T-helper 2 cell (primary cell): ENCODE data around the gene TPM3.
"Not testable (repeated sequence)": the region's sequence is repeated elsewhere in the genome, so short reads cannot be mapped to it uniquely, and the experiment has no call there.

Experiments
- DNase-seq, 5 experiments: peaks; one replicate each; pipeline versions ENCODE4 v3.0.0 to v3.0.0-alpha.2; 2012 to 2022

Gene TPM3

DNA sequence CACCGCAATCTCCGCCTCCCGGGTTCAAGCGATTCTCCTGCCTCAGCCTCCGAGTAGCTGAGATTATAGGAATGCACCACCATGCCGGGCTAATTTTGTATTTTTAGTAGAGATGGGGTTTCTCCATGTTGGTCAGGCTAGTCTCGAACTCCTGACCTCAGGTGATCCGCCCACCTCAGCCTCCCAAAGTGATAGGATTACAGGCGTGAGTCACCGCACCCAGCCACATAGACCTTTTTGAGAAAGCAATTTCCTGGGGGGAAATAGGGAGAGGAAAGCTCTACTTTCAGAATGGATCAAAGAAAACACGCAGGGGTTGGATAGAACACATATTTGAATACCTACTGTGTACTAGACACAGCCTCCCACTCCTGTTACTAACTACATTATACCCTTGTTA, 13.9 kb upstream of the TPM3 start:
- not testable (repeated sequence) for DNase-seq

DNA sequence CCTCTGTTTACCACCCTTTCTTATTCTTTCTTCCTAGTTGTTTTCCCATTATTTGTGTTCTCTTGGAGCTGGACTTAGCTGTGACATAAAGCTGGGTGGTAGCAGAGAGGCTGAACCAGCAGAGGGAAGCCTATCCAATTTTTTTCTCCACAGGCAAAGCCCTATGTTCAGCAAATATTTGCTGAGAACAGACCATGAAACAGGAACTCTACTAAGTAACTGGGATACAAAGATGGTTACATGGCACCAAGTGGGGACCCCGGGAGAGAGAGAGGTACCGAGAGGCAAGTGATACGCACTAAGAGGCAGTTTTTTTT, 7.6 kb upstream of the TPM3 start:
- DNase-seq = no peak

DNA sequence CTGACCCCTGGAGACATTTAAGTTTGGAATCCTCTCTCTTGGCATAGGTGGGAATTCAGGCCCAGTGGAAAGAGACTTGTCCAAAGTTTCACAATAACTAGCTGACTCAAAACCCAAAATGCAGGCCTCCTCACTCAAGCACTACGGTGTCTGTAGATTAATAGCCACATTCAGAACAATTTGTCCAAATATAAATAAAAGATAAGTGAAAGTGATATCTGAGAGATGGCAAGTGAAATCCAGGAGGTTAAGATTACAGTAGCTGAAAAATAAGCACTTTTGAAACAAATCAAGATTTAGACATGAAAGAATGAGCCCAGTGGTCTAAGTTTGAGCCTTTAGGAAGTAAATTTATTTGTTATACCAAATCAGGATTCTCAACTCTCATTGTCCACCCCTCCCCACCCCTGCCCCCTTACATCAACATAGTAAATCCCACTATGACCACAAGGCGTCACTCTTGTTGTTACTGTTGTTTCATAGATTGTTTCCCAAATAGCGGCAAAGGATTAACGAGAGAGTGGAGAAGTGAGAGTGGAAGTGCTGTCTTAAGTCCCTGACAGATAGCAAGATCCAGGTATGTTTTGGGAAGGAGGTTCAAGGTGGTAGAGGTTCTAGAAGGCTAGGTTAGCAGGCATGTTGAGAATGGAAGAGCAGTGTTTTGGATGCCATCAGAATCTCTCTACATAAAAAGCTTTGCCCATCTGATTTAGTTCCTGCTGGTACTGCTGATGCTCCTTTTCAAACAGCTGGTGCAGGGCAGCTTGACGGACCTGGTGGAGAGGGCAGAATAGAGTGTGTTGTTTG, 7.1 kb upstream of the TPM3 start:
- peak in 2 of 5 experiments; percentile 30 to 68 for DNase-seq

DNA sequence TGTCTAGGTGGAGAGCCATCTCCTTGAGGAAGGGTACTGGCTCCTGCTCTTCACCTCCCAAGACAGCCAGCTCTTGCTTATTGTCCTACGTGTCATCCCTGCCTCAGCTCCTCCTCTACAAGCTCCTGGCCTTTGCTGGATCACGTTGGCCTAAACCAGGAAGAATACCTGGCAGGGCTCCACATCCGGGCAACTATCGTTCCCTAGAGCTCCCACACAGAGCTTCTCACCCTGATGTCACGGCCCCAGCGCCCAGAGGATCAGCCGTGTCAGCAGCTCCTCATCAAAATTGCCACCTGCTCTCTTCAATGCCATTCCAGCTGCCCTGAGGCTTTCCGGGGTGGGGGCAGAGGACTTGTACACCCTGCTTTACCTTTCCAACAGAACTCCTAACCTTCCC, 1.9 kb upstream of the TPM3 start:
- no peak for DNase-seq

DNA sequence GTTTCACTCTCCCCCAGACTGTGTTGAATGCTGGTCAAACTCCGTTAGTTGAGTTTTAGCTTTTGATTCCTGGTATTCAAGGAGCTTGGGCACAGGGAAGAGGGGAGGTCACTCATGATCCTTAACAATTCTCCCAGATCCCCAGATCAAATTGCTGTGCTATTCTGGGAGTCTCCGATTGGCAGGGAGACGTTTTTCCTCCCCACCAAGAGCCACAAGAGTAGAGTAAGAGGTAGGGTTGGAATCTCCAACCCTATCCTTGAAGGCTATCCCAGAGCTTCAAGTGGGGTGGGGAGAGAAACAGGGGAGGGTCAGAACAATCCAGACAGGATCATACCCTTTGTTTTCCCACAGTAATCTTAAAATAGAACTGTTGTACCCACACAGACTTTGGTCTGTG, 576 bp upstream of the TPM3 start:
- no peak for DNase-seq

DNA sequence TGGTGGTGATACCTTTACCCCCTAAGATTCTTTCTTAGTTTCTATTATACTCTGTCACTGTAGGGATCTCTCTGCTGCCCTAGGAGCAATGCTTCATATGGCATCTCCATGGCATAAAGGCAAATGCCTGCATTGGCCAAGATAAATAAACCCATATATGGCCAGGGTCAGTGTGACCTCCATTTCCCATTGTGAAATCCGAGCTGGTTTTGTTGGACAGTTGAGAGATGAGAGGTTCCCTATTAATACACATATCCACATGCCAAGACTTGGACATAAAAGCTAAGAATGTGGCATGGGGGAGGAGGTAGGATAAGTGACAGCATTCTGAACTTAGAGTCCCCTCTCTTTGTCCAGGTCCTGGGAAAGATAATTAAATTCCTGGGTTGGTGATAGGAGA, 1.4 kb downstream of the TPM3 start:
- DNase-seq = no peak

DNA sequence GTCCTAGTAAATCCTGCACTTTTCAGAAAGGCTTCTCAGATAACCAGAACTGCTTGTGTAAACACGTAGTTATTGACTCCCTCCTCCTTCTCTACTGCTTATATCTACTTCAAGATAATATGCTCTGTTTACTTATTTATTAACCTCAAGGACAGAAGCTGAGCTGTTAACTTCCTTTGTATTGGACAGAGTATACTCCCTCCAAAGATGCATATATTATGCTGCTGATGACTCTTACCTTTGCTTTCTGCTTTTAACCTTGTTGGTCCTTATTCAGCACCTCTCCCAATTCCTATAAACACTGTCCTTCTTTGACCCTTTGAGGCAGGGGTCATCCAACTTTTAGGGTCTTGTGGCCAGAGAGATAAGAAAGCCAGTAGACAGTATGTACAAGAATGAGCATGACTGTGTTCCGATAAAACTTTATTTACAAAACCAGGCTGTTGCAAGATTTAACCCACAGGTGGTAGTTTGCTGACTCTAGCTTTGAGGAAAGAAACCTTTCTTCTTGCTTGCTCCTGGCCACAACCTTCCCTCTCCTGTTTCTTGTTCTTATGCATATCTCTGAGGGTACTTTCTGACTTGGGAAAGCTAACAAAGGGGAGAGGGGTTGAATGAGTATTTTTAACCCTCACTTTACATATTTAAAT, 4.9 kb downstream of the TPM3 start:
- no peak for DNase-seq

DNA sequence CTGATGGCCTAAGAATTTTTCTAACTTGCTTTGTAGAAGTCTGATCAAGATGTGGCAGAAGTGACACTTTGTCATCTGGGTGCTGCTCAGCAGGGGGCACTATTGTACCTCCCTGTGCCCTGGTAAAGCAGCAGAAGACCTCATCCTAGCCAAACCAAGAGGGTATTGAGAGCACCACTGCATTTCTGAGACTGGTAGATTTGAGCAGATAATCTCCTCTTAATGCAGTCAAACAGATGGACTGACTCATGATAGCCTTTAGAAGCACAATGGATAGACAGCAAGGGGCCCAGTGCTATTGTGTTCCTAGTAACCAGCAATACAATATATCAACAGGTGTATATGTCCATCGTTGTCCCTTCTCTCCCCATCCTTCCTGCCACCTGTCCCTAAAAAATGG, 5.7 kb downstream of the TPM3 start:
- DNase-seq = peak in 4 of 5 experiments; percentile 27 to 81 (median 54)

DNA sequence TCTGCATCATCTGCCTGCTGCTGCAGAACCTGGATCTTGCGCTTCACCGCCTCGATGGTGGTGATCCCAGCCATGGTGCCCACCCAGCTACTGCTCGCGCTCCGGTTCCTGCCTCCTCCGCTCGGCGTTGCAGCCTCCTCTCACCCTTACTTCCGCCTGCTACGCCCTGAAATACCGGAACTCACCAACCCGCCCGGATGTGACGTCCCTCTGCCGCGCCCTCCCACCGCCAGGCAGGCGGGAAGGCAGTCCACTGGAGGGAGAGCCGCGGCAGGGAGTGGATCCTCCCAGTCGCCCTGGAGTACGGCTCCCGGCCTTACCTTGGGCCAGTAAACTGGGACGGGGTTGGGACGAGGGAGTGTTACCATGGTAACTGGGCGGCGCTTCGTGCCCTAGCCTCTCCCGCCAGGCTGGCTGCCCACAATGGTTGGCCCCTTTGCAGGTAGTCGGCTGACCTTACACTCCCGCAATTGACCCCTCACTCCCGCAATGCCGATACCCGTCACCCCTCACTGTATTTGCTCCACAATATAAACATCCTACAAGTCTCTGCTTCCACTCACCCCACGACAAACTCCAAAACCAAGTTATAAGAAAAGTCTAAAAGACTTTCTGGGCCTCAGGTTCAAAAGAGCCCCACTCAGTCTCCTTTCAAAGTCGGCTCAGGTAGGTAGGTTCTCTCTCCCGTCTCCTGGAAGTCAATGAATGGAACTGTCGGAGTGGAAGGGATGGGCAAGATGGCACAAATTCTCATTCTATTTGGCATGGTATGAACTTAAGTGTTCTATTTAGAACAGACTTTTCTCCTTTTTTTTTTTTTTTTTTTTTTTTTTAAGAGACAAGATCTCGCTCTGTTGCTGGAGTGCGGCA, 8.6 kb downstream of the TPM3 start:
- DNase-seq = peak; percentile 81 to 96 (median 90)

DNA sequence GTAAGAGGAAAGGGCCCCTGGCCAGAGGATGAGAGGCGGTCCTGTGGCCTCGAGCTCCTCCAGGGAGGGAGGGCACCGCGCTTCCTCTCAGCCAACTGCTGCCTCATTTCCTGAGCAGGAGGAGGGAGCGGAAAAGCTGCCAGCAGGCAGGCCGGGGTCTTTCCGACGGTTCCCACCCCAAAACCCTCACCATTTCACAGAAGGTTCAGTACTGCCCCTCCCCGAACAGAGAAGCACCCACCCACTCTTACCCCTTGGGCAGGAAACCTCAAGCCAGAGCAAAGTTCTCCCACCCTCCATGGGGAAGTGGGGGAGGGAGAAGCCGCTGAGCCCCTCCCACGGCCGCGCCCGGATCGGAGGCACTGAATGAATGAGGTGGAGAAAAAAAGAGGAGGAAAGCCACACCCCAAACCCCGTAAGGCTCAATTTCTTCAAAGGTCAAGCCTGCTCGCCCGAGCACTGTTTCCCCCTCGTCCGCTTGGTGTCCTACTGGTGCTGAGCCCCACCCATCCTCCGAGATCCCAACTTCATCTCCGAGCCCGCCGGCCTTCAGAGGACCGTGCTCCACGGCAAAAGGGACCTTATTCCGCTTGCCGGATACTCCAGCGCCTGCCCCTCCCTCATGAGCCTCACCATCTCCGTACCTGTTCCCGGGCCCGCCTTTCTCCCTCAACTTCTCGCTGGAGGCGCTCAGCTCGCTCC, 9.4 kb downstream of the TPM3 start:
- DNase-seq = peak; percentile 37 to 93 (median 68)

DNA sequence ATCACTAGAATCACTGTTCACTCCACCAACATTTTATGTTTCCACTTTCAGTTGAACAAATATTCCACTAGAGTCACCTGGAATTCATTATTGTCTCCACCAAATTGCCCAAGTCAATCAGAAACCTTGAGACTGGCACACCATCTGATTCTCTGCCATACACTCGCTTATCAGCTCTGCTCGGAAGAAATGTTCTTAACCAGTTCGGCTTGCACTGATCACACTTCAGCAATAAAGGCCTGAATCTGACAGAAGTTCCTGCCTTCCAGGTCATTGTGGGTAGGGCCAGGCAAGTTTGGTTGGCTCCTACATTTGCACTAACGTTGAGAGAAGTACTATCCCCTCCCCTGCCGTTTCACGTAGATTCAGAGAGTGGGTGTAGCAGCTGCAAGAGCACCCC, 10.0 kb downstream of the TPM3 start:
- no peak for DNase-seq

DNA sequence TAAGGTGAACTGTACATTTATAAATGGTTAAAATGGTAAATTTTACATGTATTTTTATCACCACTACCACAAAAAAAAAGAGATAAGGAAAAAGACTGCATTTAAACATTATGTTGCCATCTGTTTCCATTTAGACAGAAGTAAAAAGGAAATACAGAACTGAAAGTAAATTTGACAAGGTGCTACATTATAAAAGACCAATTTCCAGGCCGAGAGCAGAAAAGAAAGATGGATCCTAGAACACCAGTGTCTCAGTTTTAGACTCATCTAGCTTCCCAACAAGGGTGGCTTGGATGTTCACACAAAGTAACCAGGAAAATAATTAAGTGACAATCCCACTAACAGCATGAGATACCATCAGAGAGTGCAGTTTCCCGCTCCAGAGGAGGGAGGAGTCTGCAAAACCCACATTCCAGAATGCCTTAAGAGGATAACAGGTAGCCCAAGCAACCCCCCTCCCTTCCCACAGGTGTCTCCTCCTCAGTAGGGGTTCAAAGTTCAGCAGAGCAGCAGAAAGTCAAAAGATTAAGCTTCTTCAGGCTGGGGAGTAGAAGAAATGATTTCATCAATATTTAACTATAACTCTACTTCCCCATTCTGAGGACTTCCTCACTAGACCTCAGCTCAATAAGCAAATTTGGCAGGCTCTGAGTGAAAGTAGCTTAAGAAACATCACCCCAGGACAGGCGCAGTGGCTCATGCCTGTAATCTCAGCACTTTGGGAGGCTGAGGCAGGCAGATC, 11.8 kb downstream of the TPM3 start:
- peak in 1 of 5 experiments; percentile 32 for DNase-seq

DNA sequence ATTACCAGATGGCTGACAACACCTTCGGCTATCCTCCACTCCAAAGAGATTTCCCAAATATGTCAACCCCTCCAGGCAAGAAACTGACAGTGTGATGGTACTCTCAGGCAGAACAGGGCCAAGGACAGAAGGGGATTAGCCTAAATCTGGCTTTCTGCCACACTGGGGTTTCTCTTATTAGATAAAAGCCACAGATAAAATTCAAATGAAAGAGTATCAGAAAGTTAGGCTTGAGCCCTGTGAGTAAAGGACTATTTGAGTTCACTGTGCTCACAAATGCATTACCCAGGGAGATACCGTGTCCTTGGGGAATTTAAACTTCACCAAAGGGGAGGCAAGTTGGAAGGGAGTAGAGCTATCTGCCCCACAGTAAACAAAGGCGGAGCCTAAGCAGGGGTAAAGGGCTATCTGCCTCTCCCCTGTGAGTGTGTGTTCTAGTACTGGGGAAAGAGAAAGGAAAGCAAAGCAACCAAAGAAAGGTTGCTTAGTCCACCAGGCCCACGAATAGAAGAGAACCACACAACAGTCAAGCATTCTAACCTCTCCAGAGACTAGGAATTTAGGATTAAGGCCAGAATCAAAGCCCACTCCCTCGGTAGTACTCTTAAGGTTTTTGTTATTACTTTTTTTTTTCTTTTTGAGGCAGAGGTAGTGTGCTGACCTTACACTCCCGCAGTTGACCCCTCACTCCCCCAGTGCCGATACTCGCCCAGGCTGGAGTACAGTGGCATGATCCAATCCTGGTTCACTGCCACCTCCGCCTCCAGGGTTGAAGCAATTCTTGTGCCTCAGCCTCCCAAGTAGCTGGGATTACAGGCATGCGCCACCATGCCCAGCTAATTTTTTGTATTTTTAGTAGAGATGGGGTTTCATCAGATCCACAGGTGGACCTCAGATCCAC, 12.7 kb downstream of the TPM3 start:
- peak in 1 of 5 experiments; percentile 36 for DNase-seq

DNA sequence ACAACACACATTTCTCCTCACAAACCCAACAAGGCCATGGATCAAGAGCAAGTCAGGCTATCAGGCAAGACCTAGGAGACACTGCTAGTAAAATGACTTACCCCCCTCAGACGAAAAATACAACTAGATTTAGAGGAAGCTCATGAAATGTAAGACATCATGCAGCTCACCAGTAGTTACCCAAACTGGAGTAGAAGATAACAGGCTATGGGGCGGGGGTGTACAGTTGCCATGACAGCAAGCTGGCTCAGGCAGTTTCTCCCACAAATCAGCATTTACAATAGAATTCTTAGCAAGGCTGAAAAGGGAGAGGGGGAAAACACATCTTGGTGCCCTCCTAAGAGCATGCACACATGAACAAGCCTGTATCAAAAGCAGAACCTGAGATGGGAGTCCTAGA, 13.9 kb downstream of the TPM3 start:
- no peak for DNase-seq

DNA sequence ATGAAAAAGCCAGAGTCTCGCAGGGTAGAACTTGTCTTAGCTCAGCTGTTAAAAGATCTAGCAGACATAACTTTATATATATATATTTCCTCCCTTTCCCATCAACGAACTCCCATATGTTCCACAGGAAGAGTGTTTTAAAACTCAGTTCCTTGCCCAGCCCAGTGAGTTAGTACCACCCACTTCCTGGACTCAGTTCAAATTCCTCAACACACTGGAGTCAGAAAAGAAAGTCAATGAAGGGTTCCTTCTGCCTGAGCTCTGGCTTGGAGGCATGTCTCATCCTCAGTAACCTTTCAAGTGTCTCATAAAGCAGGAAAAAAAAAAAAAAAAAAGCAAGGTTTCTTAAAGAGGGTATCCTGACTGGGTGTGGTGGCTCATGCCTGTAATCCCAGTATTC, 15.6 kb downstream of the TPM3 start:
- no peak for DNase-seq

DNA sequence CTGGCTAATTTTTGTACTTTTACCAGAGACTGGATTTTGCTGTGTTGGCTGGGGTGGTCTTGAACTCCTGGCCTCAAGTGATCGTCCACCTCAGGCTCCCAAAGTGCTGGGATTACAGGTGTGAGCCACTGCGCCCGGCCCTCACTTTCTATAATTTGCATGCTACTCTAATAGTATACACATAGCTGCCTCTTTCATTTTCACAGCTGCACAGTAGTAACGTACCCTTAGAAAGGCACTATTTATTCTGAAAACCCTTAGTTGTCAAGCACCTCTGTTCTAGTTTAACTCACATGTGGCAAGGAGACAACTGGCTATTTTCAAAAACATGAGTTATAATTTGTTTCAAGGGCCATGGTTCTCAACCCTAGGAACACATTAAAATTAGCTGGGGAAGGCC, 17.2 kb downstream of the TPM3 start:
- no peak for DNase-seq

DNA sequence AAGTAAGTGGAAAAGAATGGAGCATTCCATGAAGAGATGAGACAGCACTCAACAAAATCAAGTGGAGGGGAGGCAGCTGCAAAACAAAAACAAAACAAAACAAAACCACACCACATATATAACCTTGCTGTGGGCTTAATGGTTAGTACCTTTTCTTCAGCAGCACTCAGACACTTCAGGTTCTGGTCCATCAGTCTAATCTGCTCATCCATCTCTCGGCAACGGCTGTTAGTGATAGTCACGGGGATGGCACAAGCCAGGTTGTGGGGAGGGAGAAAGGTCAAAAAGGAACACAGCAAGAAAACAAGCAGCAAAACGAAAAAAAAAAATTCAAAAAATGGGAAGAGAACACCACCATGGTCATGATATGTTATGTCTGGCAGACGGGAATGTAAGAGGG, 20.0 kb downstream of the TPM3 start:
- DNase-seq = no peak

DNA sequence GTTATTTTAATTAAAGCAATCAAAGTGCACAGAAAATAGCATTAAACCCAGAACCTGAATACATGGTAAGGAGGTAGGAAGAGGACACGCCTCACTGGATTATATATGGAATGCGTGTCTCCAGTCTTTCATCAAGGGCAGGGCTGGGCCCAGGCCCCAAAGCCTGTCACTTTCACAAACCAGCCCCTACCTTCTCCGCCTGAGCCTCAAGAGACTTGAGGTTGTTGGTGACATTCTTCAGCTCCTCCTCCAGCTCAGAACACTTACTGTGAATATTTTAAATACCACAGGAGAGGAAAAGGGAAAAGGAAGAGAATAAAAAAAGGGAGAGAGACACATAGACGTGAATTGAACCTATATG, 20.7 kb downstream of the TPM3 start:
- DNase-seq = no peak

DNA sequence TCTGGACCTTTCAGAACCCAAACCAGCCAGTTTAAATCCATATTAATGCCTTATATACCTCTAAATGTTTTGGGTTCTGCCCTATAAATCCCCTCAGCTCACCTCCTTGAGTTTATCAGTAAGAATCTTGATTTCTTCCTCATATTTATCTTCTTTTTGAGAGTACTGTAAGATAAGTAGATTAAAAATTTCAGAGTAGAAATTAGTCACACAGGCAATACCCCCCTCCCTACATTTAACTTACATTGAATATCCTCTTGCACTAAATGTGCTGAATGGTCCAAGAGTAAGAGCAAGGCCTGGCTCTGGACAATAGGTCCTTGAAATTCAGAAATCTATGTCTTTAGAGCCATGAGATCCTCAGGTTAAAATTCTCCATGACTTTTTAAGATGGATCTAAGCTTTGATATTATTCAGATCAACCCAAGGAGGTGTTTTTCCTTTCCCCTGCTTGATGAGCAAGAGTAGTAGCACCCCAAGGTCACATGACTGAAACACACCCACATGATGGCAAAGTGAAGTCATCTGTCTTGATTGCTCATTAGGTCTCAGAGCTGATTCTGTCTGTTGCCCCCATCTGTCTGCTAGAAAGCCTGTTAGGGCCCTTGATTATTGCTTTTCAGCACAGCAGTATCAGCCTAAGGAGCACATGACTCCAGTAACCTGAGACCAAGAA, 21.2 kb downstream of the TPM3 start:
- peak in 2 of 5 experiments; percentile 44 to 50 for DNase-seq

DNA sequence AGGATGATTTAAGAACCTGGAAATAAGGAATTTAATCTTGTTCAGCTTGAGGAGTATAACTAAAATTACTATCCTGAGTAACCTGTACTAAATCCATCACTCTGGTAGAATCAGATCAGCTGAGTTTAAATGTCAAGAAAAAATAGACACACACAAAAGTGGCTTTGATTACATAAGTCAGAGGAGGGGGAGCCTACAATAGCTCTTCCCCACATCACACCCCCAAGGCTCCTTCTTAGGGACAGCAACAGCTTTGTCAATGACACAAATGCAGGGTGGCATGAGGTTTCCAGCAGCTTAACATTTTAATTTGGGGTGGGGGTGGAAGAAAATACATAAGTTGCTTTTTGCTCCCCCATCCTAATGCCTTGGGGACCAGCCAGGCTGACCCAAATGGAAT, 24.4 kb downstream of the TPM3 start:
- DNase-seq = no peak

DNA sequence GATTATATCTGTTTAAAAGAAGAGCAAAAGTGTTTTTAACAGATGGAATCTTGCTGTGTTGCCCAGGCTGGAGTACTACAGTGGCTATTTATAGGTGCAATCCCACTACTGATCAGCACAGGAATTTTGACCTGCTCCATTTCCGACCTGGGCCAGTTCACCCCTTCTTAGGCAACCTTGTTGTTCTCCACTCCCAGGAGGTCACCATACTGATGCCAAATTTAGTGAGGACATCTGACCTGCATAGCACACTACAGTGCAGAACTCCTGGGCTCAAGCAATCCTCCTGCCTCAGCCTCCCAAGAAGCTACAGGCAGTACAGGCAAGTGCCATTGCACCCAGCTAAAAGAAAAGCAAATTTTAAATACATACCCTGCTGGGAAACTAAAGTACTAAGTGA, 25.7 kb downstream of the TPM3 start:
- no peak for DNase-seq
